RWPE1 (cell line): ENCODE results near the gene PHPT1.
"Not testable (repeated sequence)": the region's sequence is repeated elsewhere in the genome, so short reads cannot be mapped to it uniquely, and the experiment has no call there.

Source experiments
- CTCF ChIA-PET: fragments of 350-600 bp; sonication (Branson Sonifier 250); formaldehyde crosslinking; extraction: SDS; loops from one replicate; lab custom pipeline; 2021; lab: Yijun Ruan, JAX
- POLR2A ChIA-PET: fragments of 400-600 bp; formaldehyde crosslinking; extraction: SDS; loops from one replicate; lab custom pipeline; 2020; ENCODE audit warnings: antibody characterized with exemption; ENCODE audit not compliant: low non-redundant PET; lab: Yijun Ruan, JAX
- DNase-seq: peaks from one replicate; pipeline ENCODE4 v3.0.0; 2012; ENCODE audit warnings: low spot score
- H3K27ac ChIP-seq: fragments of 450-650 bp; 2 replicates; pipeline ENCODE4 v1.5.1; 2017
- CTCF ChIP-seq: fragments of 450-650 bp; conservative IDR thresholded peaks from 2 replicates; pipeline ENCODE4 v1.5.1; 2017; ENCODE audit warnings: low read depth, mild to moderate bottlenecking

The PHPT1 gene

GRCh38 chr9:136865041-136865767 lies 16.0 kb downstream of the PHPT1 start:
- no peak for DNase-seq
- H3K27ac ChIP-seq: peak overlapping the region; percentile 74
- POLR2A ChIA-PET: interaction anchor here (0.6 kb wide), 1 partner anchor 84 kb away, joined by 8 read pairs; no protein-coding TSS in a partner anchor
- TF ChIP-seq CTCF: no peak
- CTCF ChIA-PET: no interaction called here

GRCh38 chr9:136865768-136866103 lies 16.5 kb downstream of the PHPT1 start:
- TF ChIP-seq CTCF: no peak
- no peak for DNase-seq
- CTCF ChIA-PET: interaction anchor here (0.9 to 1.0 kb wide), 2 partner anchors 17 to 21 kb away, joined by 3 read pairs; no protein-coding TSS in a partner anchor
- POLR2A ChIA-PET: interaction anchor here (1.0 kb wide), 1 partner anchor 16 kb away, joined by 4 read pairs; no protein-coding TSS in a partner anchor
- peak overlapping the region; percentile 74 for H3K27ac ChIP-seq

- POLR2A ChIA-PET: interaction anchor here (0.7 kb wide), 1 partner anchor 22 kb away, joined by 3 read pairs; no protein-coding TSS in a partner anchor
- peak overlapping the region; percentile 74 for H3K27ac ChIP-seq
- CTCF ChIA-PET, DNase-seq: not testable (repeated sequence)
Measured at GRCh38 chr9:136866898-136867421, 17.8 kb downstream of the PHPT1 start.

GRCh38 chr9:136867480-136867879 lies 18.3 kb downstream of the PHPT1 start:
- TF ChIP-seq CTCF: no peak
- POLR2A ChIA-PET: interaction anchor here (0.7 kb wide), 1 partner anchor 21 kb away, joined by 3 read pairs; no protein-coding TSS in a partner anchor
- 0 out of 2 replicates have a peak overlapping the region, but pooled peaks have one; percentile 36 for H3K27ac ChIP-seq
- no peak for DNase-seq
- CTCF ChIA-PET: no interaction called here

- POLR2A ChIA-PET: no interaction called here
Measured at GRCh38 chr9:136867917-136868316, 18.7 kb downstream of the PHPT1 start.

GRCh38 chr9:136868644-136869043 lies 19.4 kb downstream of the PHPT1 start:
- peak overlapping the region; percentile 36 for H3K27ac ChIP-seq
- ChIA-PET CTCF (no interaction called here), POLR2A (no interaction called here)
- DNase-seq: no peak
- no peak for TF ChIP-seq CTCF

More at GRCh38 chr9:136867917-136868316, 18.7 kb downstream of the PHPT1 start:
- no peak for TF ChIP-seq CTCF
- no peak for DNase-seq
- CTCF ChIA-PET: interaction anchor here (0.6 kb wide), 1 partner anchor 28 kb away, joined by 3 read pairs; no protein-coding TSS in a partner anchor
- 0 out of 2 replicates have a peak overlapping the region, but pooled peaks have one; percentile 36 for H3K27ac ChIP-seq

GRCh38 chr9:136869611-136870010 lies 20.4 kb downstream of the PHPT1 start:
- ChIA-PET CTCF (interaction anchor here (0.6 to 0.7 kb wide), 3 partner anchors 10 to 513 kb away, joined by 3 read pairs; no protein-coding TSS in a partner anchor), POLR2A (interaction anchor here (0.8 kb wide), 1 partner anchor 9 kb away, joined by 3 read pairs; no protein-coding TSS in a partner anchor)
- 0 out of 2 replicates have a peak overlapping the region, but pooled peaks have one; percentile 1 for H3K27ac ChIP-seq
- DNase-seq: not testable (repeated sequence)
